GM11168 (cell line): Measurements from ENCODE around the gene NPEPL1.

Experiments
- in situ Hi-C: fragments of 300-500 bp; cut with MboI; formaldehyde crosslinking; loops from one replicate; pipeline ENCODE4 v1.12.0; 2022; ENCODE audit warnings: low sequenced_read_pairs; ENCODE audit not compliant: unreplicated experiment

The NPEPL1 gene

DNA sequence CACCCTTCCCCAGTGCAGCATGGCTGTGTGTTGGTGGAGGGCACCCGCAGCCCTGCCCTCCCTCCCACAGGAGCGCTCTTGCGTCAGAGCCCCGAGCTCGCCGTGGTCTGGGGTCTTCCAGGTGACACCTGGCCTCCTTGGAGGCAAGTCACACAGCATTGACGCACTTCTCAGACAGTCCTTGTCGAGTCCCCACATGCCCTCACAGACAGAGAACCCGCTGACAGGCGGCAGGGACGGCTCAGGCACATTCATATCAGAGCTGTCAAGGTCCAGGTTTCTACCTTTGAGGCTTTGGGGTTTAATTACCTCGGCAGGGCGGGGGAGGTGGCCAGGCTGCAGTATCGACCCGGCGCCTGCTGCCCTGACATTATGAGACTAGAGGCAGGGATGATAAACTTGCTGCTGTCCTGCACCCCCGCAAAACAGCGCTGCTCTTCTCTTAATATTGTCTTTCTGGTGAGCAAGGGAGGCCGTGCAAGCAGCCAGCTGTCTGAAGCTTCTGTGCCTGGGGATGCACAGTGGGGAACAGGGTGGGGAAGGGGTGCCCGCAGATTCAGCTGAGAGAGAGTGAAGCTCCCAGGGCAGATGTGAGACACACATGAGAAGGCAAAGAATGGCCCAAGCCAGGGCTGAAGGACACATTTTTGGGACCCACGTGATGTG lies 4.7 kb downstream of the NPEPL1 start:
- in situ Hi-C loops, result no loop called here

DNA sequence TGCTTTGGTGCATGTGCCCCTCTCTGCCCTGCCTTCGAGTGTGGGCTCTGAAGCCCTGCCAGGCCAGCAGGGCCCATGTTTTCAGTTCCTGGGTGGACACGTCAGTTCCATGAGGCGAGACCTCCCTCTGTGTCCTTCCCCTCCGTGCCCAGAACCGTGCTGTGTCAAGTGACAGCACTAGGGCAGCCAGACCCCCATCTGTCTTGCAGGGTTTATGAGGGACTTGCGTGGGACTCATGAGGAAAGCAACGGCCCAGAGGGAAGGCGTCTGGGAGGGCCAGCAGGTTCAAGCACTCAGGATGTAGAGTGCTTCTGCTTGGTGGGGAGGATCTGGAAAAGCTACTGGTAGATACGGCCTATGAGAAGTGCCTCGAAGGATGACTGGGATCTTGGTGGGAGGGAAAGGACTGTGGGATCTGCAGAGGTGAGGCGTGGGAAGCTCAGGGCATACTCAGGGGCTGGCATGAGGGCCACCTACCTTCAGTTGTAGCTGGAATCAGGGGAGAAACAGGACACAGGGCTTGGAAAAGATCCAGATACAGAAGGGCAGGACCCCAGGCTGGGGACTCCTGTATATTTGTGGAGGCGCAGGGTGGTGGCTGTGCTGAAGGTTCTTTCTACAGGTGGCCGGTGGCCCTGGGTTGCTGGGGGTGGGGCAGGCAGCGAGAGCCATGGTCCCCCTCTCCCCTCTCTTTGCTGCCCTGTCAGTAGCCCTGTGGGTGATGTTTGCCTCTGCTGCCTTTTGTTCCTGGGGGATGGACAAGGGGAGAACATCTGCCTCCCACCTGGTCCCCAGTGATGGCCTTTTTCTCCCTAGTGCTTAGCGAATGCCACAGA lies 5.5 kb downstream of the NPEPL1 start:
- in situ Hi-C loops, result no loop called here

DNA sequence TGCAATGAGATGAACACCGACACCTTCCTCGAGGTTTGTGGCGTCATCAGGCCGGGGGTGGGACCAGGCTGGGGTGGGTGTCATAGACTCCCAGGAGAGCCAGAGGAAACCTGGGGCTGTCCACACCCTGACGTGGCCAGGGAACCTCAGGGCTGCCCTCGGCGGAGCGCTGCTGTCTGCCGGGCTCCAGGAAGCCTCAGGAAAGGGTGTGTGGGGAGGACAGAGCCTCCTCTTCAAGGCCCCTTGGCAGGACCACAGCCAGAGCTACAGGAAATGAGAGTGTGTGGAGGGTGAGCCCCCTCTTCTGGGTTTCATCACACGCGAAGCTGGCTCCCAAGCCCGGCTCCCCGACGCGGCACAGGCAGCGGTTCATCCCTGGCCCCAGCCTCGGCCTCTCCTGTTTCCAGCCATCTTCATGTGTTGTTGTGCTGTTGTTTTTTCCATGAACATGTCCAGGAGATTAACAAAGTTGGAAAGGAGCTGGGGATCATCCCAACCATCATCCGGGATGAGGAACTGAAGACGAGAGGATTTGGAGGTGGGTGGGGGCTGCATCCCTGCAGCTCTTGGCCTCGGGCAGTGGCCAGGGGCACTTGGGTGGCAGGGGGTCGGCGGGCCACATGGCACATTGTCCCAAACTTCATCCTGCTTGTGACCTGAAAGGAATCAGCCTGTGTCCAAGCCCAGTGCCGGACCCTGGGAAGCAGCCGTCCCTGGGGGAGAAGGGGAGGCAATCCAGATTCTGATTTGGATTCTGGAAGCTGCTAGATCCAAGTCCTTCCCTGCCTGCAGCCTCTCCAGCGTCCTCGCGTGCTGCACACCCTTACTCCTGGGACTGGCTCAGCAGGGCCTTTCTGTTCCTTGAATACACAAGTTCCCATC lies 6.4 kb downstream of the NPEPL1 start:
- in situ Hi-C loops, result no loop called here

DNA sequence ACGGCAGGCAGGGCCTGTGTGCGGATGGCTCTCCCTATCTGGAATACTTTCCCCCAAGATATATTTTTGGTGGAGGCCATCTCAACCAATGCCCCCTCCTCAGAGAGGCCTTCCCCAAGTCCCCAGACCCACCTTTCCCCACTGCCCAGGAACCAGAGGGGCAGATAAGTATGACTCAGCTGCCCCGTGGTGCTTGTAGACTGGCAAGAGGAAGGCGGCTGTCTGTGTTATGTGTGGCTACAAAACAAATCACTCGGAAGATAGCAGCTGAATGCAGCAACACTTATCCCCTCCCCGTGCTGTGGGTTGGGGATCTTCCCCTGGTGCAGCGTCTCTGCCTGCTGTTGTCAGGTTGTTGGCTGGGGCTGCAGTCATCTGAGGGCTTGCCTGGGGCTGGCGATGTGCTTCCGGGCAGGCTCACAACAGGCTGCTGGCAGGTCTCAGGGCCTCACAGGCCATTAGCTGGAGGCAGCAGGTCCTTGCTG lies 7.1 kb downstream of the NPEPL1 start:
- in situ Hi-C loops, result no loop called here

DNA sequence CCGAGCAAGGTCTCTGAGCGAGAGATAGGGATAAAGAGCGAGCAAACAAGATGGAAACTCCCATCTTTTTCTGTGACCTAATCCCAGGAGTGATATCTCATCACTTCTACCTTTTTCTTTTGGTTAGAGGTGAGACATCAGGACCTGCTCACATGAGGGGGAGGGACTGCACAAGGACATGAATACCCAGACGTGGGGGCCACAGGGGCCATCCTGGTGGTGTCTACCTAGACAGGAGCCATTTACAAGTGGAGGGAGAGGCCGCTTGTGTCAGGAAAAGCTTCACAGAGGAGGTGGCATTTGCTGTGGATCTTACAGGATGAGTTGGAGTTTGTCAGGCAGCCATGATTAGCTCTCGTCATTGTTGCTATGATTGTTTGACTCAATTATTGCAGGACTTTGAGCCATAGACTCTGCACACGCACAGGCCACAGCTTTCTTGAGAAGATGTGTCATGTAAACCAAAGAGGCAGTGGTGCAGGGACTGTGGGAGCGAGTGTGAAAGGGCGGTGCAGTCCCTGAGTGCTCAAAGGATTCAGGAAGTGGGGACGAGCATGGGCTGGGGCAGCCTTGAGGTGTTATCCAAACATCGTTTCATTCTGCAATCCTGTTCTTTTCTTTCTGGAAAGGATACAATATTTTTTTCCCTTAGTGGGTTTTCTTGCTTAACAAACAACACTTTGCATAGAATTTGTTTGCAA lies 7.7 kb downstream of the NPEPL1 start:
- in situ Hi-C loops, result no loop called here

DNA sequence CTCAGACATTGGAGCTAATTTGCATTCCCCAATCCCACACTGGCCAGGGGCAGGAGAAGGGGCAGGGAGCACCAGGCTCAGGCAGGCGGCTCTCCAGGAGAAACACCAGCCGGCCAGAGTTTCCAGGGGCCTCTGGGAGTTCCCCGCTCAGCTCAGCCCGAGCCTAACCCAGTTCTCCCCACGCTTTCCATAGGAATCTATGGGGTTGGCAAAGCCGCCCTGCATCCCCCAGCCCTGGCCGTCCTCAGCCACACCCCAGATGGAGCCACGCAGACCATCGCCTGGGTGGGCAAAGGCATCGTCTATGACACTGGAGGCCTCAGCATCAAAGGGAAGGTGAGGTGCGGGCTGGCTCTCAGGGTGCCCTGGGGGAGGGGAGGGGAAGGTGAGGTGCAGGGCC lies 8.2 kb downstream of the NPEPL1 start:
- in situ Hi-C loops, result no loop called here

DNA sequence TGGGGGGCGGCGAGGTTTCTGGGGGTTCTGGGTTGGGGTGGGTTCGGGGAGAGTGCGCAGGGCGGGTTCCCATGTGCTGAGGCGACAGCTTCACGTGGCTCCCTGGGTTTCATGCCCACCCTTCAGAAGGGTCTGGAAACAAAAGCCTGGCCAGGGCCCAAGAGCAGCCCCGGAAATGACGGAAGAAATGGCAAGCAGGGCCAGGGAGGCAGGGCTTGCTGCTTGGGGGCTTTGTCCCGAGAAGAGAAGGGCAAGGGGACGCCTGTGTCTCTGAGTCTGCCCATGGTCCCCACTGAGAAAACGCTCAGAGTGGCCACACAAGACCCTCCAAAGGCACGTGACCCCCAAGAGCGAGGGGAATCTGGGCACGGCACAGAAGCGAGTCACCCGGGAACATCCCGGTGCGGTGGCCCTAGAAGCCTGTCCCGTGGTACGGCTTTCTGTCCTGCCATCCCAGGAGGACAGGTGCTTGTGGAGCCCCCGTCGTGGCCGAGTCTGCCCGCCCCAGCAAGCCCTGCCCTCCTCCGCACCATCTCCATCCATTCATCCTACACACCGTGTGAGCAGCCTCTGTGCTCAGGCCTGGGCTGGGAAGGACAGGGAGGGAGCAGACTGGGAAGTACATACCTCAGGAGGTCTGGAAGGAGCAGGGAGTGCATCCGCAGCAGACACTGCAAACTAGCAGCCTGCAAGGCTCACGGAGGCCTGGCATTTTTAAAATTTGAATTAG lies 9.0 kb downstream of the NPEPL1 start:
- in situ Hi-C loops, result no loop called here

DNA sequence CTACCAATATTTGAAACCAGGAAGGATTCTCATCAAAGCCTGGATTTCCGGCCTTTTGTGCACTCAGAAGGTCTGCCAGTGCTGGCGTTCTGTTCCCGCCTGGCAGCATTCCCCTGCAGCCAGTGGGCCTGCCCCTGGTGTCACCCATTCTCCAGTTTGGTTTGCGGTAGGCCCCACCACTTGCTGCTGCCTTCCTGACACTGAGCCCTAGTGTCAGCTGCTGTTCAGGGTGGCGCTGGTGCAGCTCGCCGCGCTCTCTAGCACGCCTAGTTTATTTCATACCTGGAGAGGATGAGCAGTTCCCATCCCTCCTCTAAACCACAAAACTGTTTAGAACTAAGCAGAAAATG lies 9.5 kb downstream of the NPEPL1 start:
- in situ Hi-C loops, result no loop called here

DNA sequence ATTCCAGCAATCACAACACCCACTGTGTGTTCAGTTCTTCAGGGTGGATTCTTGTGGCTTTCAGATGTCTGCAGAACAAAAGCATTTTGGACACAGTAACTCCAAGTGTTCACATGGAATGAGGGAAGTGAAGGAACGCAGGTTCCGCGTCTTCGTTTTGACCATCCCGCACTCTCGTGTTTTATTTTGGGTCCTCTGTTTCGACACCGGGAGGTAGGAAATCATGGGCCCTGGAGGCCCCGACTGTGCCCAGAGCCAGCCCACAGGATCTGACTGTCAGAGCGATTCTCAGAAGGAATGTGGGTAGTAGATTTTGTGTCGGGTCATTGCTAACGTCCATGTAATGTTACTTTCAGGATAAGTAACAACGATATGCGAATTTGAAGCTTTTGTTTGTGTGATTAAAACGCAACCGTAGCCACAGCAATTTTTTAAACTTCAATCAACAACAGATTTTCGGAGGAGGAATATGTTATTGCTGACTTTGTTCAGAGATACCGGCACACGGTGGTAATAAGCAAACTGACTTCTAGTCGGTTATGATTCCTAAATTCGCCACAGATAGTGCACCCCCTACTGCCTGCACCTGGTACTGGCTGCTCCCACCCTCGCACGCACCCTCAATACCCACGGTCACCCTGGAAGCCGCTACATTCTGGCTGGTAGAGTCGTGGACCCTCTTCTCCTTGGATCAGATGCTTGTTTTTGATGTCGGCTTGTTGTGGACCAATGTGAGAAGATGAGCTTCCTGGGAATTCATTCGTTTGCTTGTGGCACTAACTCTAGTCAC lies 10.5 kb downstream of the NPEPL1 start:
- in situ Hi-C loops, result no loop called here

DNA sequence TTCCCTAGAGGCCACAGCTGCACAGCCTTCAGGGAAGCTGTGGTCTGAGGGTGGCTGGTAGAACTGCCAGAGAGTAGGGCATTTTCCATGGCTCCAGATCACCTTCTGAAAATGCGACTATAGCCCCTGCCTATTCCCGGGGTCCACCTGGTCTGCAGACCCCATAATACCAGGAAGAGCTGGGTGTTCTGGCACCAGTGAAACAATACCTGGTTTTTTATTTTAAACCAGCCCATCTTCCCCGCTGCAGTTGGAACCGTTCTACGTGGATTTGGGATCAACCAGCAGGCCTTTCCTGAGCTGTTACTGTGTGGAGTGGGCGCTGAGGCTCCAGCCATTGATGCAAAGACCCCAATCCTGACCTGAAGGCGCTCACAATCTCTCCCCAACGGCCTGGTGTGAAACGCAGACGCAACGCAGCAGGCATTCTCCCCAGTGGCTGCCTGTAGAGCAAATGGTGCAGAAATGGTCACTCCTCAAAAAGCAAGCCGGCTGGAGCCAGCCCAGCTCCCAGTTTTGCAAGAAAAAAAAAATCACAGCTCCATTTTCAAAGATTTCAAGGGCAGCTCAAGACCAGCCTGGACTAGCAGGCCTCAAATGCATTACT lies 11.3 kb downstream of the NPEPL1 start:
- in situ Hi-C loops, result no loop called here

DNA sequence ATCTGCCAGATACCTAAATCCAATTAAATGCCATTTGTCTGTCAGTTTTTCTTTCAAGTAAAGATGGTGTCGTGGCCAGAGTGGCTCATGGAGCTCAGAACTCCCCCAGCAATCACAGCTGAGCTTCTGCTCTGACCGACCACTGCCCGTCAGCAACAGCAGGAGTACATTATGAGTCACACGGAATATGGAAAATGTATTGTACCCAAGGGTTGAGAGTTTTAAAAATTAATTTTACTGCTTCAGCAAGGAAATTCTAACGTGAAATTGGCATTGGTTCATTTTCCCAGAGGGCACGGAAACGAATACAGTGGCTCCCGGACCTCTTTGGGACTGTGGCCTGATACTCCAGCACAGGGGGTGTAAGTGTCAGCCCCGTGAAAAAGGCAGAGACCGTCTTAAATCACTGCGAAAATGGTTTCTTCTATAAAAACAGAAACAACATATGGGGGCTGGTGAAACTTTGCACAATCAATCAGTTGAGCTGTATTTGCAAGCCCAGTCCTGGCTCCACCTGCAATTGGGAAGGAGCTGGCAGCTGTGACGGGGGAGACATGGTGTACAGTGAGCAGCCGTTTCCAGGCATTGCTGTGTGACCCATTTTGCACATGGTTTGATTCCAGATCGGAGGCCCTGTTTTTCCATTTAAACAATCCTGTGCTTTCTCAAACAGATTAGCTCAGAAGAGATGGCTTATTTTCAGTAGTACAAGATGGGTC lies 12.8 kb downstream of the NPEPL1 start:
- in situ Hi-C loops, result no loop called here

DNA sequence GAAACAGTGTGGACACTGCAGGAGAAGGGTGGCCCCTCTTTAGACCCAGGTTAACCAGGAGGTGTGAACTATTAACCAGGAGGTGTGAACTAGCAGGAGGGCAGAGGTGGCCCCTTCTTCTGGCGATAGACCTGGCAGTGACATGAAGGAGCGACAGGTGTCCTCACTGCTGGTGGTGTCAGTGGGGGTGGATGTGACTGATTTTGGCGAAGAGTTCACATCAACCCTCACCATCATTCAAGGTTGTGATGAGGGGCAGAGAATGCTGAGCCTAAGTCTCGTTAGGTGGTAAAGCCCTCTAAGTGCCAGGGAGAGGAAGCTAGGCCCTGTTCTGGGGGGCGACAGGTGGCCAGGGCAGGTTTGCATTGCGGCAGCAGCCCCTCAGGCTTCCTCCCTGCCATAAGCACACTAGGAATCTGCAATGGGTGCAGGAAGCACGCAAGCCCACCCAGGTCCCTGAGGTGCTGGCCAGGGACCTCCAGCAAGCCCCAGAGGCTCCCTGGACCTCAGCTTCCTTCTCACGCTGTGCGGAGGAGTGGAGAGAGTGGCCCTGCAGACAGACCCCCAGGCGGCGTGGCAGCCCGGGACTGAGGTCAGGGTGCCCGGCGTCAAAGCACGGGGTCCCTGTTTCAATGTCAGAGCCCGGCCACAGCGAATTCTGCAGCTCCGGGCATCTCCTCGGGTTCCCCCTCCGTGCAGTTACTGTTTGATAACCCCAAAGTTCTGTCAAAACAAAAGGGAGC lies 13.7 kb downstream of the NPEPL1 start:
- in situ Hi-C loops, result no loop called here

DNA sequence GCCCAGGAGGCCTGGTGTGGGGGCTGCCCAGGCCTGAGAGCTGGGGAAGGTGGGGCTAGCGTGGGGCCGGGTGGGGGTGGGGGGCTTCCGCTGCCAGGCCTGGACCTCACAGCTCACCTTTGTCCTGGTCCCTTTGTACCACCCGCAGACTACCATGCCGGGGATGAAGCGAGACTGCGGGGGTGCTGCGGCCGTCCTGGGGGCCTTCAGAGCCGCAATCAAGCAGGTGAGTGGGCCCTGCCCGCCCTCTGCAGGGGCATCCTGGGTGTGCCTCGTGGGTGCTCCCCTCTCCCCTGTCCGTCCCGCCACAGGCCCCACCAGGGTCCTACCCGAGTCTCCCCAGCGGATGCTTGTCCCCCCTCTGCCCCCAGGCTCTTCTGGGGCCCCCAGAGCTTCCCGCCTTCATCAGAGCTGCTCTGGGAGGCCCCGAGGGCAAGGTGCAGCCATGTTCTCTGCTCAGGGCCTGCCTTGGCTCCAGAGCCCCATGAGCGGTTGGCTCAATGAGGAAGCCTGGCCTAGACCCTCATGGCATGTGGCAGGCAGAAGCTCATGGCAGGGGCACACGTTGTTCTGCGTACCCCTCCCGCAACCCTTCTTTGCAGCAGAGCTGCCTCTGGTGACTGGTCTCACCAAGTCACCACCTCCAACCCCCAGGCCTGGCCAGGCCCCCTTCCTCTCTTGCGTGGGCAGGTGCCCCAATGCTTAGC lies 14.5 kb downstream of the NPEPL1 start:
- in situ Hi-C loops, result no loop called here

DNA sequence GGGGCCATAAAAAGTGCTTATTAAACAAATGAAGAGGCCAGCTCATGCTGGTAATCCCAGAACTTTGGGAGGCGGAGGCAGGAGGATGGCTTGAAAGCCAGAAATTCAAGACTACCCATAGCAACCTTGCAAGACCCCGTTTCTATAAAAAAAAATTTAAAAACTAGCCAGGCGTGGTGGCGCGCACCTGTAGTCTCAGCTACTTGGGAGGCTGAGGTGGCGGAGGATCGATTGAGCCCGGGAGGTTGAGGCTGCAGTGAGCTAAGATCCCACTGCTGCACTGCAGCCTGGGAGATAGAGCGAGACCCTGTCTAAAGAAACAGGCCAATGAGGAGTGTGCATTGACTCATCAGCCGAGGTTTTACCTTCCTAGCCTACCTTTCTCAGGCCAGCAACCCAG lies 15.2 kb downstream of the NPEPL1 start:
- in situ Hi-C loops, result no loop called here

DNA sequence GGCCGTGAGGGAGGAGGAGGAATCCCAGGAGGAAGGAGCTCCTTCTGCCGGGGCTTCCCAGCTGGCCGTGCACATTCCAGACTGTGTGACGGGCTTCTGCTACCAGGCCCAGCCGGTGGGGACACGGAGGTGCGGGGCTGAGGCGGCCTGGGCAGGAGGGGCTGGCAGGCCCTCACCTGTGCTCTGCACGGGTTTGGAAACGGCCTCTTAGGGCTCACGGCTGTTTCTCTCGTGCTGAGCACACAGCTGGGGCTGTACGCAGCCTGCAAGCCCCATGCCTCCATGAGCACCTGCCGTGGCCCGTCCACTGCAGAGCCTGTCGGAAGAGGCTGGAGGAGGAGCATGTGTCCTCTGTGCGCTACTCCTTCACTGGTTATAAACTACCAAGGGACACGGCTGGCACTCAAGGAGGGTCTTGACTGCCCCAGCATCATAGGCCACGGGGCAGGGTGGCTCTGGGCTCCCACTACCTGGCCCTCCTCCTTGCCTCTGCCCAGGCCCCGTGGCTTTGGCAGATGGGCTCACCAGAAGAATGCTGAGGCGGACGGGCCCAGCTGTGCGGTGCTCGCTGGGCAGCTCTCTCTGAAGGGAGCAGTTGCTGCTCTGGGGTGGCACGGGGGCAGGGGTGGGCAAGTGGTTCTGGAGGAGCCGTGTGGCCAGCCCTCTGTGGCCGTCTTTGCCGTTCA lies 15.8 kb downstream of the NPEPL1 start:
- in situ Hi-C loops, result no loop called here
